GM12801 (cell line): ENCODE measurements around the gene IER5L.

Experiments
- TF ChIP-seq, protein P1 (sequence below): IDR thresholded peaks from one replicate; pipeline ENCODE4 v1.5.1; 2011; ENCODE audit warnings: control low read depth; ENCODE audit not compliant: insufficient read length; ENCODE audit errors: extremely low read depth

The IER5L gene

DNA sequence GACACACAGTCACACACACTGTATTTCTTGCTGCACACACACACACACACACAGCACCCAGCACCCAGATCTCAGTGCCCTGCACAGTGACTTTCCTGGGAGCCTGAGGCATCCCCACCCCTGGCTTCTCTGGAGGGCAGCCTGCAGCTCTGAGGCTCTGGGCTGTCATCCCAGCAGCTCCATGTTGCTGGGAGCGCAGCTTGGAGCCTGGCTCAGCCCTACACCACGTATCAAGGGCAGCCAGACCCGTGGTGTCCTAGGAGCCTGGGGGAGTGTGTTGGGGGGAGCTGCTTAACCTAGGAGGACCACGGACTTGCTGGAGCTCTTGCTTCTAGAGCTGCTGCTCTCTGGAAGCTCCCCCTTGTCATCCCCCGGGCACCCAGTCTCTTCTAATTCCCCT is 5.2 kb downstream of the IER5L start:
- TF ChIP-seq, protein P1, sequence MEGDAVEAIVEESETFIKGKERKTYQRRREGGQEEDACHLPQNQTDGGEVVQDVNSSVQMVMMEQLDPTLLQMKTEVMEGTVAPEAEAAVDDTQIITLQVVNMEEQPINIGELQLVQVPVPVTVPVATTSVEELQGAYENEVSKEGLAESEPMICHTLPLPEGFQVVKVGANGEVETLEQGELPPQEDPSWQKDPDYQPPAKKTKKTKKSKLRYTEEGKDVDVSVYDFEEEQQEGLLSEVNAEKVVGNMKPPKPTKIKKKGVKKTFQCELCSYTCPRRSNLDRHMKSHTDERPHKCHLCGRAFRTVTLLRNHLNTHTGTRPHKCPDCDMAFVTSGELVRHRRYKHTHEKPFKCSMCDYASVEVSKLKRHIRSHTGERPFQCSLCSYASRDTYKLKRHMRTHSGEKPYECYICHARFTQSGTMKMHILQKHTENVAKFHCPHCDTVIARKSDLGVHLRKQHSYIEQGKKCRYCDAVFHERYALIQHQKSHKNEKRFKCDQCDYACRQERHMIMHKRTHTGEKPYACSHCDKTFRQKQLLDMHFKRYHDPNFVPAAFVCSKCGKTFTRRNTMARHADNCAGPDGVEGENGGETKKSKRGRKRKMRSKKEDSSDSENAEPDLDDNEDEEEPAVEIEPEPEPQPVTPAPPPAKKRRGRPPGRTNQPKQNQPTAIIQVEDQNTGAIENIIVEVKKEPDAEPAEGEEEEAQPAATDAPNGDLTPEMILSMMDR, result no peak

- TF ChIP-seq, protein P1, result no peak
Measured at GRCh38 chr9:129171993-129172751, 5.9 kb downstream of the IER5L start.

GRCh38 chr9:129170229-129170628 is 7.8 kb downstream of the IER5L start:
- TF ChIP-seq, protein P1, result no peak

GRCh38 chr9:129166623-129167557 is 11.2 kb downstream of the IER5L start:
- TF ChIP-seq, protein P1, result no peak

GRCh38 chr9:129165198-129165597 is 12.9 kb downstream of the IER5L start:
- TF ChIP-seq, protein P1, result no peak

DNA sequence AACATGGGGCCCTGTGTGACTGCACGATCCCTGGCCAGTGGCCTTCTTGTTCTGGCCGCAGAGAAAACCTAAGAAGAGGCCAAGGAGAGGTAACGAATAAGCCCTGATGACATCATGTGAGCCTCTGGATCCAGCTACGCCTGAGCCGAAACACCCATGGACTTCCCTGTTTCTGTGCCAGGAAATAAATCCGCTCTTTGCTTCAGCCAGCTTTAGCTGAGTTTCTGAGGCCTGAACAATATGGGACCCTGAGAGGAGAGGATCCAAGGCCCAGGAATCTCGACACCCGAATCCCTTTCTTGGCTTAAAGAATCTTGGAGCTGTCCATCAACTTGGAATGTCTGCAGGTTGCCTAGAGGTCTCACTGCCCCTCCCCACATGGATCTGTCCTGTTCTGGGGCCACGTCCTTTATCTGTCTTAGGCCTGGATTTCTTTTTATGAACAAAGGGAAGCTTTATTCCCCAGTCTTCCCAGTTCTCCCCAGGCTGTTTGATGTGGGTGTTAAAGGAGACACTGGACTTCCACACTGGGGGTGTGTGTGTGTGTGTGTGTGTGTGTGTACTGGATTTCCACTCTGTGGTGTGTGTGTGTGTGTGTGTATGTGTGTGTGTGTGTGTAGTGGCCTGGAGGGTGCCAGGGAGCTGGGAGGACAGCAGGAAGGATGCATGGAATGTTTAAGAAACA is 13.7 kb downstream of the IER5L start:
- TF ChIP-seq, protein P1, result no peak

DNA sequence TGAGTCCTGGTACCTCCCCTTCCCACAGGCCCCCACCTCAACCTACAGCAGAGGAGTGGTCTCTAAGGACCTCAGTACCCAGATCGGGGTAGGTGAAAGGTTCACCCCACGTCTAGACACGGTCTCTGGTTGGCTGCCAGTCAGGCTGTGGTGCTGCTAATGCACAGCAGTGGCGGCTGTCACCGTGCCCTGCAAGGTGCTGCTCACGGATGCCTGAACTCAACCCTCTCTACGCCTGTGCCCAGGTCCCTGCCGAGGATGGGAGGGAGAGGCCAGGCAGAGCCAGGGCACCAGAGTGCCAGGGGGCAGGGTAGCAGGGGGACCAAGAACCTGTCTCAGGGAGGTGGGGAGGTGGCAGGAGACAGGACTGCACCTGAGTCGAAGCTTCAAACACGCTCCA is 14.3 kb downstream of the IER5L start:
- TF ChIP-seq, protein P1, result no peak
